AG09319 (cell line): ENCODE measurements around the gene FKBP11.

Experiments
- DNase-seq: peaks from one replicate; pipeline ENCODE4 v3.0.0-alpha.2; 2010; ENCODE audit warnings: low read depth; ENCODE audit errors: extremely low read depth
- CTCF ChIP-seq: IDR thresholded peaks from 2 replicates; pipeline ENCODE4 v1.5.1; 2011; ENCODE audit warnings: low read depth, mild to moderate bottlenecking, inconsistent platforms, low read length, moderate library complexity

The FKBP11 gene

GRCh38 chr12:48938805-48939204 lies 13.5 kb upstream of the FKBP11 start:
- TF ChIP-seq CTCF, result no peak
- DNase-seq, result no peak

GRCh38 chr12:48937170-48937569 lies 11.9 kb upstream of the FKBP11 start:
- TF ChIP-seq CTCF, result no peak; the same call in 1 of the 2 replicates
- DNase-seq, result no peak

GRCh38 chr12:48936379-48936979 lies 11.2 kb upstream of the FKBP11 start:
- peak; percentile 95 for TF ChIP-seq CTCF
- DNase-seq, result no peak

- DNase-seq, result no peak
- TF ChIP-seq CTCF, result peak; percentile 8
Measured at GRCh38 chr12:48934312-48934706, 9.0 kb upstream of the FKBP11 start.

GRCh38 chr12:48933664-48934311 lies 8.5 kb upstream of the FKBP11 start:
- no peak for TF ChIP-seq CTCF
- no peak for DNase-seq

GRCh38 chr12:48932878-48933277 lies 7.6 kb upstream of the FKBP11 start:
- no peak for TF ChIP-seq CTCF
- no peak for DNase-seq

GRCh38 chr12:48930475-48930874 lies 5.2 kb upstream of the FKBP11 start:
- TF ChIP-seq CTCF, result no peak
- no peak for DNase-seq
